T-helper 2 cell (primary cell): ENCODE results near the gene TENM3.
"Not testable (repeated sequence)": the region's sequence is repeated elsewhere in the genome, so short reads cannot be mapped to it uniquely, and the experiment has no call there.

Experiments used
- DNase-seq, 5 experiments: peaks; one replicate each; pipeline versions ENCODE4 v3.0.0 to v3.0.0-alpha.2; 2012 to 2022

Gene TENM3

DNA sequence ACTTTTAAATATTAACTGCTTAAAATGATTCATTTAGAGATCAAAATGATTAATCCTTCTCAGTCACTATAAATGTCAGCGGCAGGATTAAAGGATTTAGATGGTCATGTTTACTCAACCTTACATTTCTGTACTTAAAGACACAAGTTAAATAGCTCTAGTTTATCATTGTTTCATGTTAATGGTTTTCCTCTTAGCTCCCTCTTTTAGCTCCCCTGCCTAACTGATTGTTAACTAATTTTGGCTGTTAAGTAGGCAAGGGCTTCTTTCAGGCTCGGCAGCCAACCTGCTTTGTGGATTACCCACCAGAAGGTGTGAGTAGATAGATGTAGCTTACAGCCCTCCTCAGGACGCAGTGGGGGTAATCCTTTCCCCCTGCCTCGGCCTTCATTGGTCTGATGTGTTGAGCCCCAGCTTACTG is 96.0 kb downstream of the TENM3 start:
- no peak for DNase-seq

DNA sequence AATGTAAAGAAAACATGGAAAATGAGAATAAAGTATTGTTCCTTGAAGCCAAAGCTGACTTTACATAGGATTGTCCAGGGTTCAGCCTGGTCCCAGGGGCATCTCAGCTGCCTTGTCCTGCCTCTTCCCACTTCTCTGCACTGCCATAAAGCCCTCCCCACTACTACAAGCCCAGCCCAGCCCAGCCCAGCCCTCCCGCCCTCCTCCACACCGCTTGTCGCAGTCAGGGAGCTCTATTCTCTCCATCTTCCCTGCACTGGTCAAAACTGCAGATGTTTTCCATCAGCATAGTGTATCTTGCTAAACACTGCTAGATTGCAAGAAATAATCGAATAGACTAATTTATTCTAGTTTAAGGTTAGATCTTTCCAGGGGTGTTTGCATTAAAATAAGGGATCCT is 100.3 kb downstream of the TENM3 start:
- DNase-seq: no peak

DNA sequence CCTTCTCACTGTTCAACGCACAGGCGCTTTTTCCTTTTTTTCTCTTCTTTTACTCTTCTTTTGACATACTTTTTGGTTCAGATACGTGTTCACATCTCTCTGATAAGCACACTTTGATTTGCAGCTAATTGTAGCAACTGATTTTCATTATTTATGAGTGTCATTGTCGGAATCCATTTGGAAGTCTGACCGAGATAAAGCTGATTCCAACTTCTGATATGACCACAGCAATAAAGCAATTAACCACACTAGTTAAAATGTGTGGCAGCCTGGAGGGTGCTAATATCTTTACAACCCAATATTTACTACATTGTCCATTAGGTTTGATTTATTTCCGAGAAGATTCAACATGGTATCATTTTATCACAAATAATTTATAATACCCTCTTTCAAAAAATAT is 101.8 kb downstream of the TENM3 start:
- DNase-seq: no peak

DNA sequence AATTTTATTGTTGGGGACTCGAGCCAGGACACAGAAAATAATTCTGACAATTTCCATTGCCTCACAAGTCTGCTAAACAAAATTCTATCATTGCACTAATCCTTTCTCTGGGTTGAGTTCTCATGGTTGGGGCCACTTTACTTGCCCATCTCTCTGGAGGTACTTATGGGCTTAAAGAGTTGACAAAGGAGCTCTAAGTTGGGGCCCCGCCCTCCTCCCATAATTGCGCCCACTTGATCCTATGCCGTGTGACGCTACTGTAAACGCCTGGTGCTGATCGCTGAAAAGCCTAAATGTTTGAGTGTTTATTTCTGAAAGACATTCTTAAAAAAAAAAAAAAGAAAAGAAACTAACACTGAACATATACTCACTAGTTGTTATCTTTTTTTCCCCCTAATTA is 103.0 kb downstream of the TENM3 start:
- no peak for DNase-seq

DNA sequence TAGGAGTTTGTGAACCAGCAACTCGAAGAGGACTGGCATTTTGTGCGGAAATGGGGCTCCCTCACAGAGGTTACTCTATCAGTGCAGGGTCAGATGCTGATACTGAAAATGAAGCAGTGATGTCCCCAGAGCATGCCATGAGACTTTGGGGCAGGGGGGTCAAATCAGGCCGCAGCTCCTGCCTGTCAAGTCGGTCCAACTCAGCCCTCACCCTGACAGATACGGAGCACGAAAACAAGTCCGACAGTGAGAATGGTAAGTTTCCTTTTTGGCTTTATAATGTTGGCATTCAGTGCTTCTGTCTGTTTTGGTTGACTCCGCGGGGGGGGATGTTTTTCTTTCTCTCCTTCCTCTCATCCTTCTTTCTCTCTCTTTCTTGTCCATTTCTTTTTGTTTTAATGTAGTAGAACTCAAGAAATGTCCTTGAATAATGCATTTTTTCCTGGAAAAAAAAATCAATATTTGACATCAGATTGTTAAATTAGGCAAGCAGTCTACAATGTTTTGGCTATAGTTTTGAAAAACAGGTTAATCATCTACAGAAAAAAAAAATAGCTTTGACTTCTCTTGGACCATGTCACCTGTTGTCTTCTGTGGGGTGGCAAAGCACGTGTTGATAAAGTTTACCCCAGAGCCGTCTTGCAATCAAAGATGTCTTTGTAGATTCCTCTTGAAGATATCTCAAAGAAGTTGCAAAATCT is 103.6 kb downstream of the TENM3 start:
- no peak for DNase-seq

DNA sequence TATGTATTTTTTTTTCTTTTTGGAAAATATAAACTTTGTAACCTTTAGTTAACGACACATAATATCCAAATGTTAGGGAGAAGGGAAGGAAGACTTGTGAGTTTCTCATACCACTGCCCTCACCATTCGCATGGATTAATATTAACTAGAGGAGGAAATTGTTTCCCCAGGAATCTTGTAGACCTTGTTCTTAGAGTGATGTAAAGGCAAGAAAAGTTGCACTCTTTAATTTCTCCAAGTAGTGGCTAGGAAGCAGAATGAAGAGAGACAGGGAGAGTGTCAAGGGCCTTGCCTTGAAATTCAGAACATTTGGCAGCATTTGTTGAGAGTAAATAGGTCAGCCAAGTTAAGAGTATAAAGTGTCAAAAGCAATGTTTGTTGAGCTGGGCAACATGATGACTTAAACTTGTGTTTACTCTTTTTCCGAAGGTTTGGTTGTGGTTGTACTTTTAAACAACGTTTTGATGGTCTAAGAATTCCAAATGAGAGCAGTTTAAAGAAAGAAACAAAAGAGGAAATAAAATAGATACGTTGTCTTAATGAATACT is 105.7 kb downstream of the TENM3 start:
- DNase-seq: no peak

DNA sequence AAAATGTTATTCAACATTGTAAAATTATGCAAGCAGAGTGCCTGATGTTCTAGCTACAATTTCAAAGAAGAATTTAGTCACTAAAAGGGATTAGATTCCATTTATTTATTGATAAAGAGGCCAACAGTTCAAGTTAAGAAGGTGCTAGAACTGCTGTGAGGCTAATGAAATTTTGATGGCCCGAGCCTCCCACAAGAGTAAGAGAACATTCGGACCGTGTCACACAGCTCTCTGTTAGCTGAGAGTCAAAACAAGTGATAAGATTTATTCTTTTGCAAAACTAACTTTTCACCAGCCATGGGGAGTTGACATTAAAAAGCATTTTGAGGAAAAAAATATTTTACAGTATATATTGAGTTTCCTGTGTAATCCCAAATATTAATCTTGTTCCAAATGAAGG is 106.8 kb downstream of the TENM3 start:
- no peak for DNase-seq

DNA sequence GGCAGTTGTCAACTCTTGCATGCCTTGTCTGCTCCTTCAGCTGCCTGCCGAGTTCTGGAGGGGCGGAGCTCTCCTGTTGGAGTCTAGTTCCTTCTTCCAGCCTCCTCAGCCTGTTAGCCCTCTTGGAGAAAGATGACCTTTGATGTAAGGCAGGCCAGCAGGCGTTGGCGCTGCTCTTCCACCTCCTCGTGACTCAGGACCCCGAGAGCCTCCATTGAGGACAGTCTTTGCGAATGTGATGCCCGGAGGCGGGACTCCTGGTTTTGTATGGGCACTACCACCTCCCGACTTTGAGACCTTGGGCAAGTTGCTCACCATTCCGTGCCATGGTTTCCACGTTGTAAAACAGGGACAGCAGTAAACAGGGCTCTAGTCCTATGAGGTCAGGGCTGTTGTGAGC is 108.3 kb downstream of the TENM3 start:
- DNase-seq: no peak

DNA sequence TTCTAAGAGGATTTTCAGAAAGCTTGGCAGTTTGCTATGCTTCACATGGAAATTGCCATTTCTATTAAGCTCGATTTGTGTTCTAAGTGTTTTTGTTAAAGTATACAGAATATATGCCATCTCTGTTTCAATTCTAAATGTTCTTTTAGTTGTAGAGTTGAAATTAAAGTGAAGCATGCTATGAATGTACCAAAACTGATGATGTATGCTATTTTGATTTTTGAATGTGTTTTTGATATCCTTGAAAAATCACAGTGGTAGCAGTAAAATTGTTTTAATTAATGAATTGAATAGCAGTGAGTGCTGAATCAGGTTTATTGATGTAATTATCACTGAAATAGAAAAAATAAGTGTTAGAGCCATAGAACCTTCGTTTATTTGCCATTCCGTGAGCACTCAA is 110.9 kb downstream of the TENM3 start:
- DNase-seq: no peak

DNA sequence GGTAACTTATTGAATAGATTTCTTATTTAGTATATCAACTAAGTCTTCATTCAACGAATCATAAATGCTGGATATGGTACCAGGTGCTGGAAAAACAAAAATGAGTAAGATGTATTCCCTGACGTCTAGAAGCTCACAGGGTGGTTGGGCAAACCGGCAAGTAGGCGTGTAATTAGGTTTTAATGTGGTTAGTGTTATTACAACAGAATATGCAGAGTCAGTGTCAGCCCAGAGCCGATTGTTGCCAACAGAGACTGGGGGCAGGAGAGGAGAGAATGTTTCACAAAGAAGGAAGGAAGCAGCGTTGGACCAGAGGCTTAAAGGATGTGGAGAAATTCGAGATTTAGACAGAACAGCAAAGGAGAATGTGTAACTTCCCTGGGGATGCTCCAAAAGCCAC is 111.7 kb downstream of the TENM3 start:
- no peak for DNase-seq

DNA sequence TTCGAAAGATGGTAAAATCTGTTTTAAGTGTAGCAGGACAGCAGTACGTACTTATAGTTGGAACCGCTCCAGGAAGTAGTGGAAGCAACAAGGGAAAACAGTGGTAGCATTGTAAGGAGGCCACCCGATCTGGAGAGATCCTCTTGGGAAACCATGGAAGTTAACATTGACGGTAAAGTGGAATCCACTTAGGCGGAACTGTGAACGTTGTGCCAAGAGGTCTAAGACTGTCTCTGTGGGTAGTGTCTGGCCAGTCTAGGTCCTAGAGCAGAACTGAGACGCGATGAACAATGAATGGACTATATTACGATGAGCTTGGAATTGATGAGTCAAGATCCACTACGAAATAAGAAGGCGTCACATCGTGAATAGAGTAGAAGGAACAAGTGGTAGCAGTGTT is 124.0 kb downstream of the TENM3 start:
- DNase-seq: no peak

DNA sequence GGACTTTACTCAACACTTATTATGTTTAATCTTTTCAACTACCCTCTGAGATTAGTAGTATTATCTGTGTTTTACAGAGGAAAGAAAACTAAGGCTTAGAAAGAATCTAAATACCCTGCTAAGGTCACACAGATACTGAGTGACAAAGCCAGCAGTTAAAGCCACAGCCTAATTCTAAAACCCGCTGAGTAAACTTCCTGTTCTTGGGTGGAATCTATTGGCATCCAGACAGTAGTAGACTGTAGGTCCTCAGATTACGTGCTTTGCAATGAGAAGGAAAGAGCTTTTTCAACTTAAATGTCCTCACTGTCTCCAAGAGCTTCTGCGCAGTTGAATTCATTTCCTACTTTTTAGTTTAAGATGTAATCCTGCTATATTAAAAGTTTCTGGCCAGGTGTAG is 126.0 kb downstream of the TENM3 start:
- no peak for DNase-seq

DNA sequence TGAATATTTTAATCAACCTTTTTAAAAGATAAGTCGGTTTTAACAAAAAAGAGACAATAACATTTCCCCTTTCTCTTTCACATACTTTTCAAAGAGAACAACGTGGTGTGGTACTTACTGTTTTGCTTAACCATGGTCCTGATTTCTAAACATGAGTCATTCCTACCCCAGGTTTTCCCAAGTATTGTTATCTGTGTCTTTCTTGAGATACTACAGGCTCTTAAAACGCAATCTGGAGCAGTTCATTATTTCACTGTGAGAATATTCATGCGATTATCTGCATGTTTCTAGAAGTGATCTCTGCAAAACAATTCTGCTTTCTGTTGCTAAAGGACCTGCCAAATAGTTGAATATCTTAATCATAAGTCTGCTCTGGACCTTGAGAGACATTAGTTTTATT is 127.3 kb downstream of the TENM3 start:
- DNase-seq: no peak

DNA sequence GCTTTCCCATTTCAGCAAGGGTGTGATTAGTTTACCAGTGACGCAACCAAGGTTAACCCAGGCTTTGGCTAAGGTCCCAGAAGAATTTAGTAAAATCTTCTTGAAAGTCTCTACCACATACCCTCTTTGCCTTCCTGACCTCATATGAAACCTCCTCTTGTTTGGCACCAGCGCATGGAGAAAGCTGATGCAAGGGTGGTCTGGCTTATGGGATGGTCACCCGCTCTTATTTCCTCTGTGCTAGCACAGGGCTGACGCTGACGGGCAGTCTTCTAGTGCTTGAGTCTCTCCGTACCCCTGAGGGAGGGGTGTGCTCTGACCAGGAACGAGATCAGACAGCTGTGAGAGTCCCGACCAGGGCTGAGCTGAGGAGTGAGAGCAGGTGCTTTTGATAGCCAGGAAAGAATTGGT is 137.6 kb downstream of the TENM3 start:
- no peak for DNase-seq

DNA sequence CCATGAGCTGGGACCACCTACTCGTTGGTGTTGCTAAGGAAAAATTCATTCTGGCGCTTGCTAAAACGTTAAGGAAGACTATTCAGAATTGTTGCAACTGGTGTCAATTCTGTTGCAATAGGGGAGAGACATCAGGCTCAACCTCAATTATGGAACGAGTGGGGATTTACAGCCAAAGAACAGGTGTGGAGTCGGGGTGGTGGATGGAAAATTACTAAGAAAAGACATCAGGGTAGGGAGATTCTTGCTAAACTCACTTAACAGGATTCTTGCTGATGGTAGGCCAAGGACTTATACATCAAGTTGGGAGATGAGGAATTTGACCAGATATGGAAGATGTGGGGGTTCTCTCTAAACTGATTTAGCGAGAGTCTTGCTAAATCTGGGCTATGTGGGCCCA is 139.7 kb downstream of the TENM3 start:
- no peak for DNase-seq

DNA sequence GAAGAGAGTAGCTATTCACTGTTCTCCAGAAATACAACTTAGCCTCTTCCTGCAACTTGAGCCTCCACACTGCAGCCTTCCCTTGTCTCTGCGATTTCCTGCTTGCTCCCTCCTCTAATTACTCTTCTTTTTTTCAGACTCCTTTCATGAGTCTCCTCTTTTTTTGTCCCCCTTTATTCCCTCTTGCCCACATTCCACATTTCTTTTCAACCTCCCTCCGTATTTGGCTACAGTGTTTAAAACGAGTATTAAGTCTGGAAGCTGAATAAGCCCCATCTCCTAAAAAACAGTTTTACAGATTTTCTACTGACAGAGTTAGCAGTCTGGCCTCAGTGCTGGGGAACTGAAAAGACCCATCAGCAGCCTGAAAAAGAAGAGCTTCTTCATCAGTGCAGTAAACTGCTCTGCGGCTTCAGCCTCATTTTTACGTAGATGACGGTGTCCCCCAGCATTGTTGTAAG is 141.5 kb downstream of the TENM3 start:
- no peak for DNase-seq

DNA sequence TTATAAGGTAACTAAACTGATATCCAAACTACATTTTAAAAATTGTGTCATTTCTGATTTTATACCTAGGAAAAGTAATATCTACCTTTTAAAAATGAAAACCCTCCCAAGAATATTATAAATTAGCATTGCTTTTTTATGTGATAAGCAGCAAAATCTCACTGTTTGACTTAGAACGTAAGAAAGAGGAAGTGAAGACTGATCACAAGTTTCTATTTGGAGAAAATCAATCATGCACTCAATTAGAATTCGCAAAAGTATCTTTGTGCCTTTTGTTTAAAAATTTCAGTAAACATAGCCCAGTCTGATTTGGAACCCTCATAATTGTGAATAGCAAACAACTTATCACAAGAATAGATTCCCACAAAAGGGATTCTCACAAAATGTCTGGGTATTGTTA is 142.7 kb downstream of the TENM3 start:
- no peak for DNase-seq

DNA sequence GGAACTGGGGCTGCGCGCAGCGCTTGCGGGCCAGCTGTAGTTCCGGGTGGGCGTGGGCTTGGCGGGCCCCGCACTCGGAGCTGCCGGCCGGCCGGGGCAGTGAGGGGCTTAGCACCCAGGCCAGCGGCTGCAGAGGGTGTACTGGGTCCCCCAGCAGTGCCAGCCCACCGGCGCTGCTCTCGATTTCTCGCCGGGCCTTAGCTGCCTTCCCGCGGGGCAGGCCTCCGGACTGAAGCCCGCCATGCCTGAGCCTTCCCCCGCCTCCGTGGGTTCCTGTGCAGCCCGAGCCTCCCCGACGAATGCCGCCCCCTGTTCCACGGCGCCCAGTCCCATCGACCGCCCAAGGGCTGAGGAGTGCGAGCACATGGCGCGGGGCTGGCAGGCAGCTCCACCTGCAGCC is 143.4 kb downstream of the TENM3 start:
- not testable (repeated sequence) for DNase-seq

DNA sequence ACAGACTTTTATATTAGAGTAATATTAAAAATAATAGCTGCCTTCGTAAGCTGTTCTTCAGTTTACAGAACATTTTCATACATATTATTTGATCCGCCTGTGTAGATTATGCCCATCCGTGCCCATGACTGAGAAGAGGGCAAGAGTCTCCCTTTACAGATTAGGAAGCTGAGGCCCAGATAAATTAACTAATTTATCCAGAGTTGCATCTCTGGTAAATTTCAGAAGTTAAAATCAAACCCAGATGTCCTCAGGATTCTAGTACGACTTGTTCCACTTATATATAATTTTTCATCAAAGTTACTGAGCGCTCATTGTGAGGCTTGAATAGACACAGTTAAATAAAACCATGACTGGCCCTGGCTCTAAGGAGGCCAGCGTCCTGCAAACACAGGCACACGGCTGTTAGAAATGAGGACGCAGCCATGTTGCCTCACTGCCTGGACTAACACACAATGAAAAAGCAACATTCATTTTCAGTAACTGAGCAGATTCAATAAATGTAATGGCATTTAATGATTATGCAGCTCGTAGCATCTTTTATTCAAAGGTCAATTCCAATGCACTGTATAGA is 148.0 kb downstream of the TENM3 start:
- DNase-seq: no peak

DNA sequence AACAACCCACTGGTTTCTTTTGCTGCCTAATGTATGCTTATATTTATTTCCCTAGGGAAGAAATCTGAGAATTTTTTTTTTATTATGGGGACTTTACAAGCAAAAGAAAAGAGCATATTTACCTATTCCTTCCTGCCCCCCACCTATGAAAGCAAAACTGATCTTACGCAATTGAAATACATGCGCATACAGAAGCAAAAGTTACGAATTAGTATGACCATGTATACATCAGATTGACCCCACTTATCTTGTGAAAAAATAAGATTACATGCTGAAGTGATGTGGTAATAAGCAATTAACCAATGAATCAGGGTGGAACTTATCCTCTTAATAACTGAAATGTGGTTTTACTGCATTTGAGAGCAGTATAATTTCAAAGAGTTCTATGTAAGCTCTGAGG is 151.0 kb downstream of the TENM3 start:
- no peak for DNase-seq

DNA sequence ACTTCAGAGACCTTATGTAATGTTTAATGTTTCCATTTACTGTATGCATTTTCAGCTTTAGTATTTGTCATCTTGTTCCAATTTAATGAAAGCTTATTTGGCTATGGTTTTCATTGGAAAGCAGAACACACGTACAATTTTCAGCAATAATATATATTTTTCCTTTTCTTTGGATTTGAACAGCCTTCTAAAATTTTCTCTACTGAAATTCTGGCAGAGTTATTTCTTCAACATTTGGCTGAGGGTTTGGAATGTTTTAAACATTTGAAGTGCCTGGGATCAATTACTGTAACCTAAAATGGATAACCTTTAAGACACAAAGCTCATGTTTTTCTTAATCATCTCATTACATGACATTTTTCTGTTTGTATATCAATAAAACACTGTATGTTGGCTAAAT is 156.9 kb downstream of the TENM3 start:
- DNase-seq: no peak

DNA sequence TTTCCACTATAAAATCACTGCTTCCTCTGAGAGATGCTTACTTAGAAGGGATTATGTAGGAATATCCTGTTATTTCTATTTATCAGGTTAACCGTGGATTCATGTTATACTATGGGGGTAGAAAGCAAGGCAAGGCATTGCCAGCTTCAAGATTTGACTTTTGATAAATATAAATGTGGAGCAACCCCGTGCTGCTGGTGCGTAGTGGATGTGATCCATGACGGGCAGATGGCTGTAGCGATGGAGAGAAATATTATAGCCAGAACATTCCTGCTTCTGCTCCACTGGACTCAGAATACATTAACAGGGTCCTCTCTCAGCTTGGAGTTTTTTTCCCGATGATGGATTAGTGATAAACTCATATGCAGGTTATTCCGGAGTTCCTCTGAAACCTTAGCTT is 157.6 kb downstream of the TENM3 start:
- DNase-seq: no peak

DNA sequence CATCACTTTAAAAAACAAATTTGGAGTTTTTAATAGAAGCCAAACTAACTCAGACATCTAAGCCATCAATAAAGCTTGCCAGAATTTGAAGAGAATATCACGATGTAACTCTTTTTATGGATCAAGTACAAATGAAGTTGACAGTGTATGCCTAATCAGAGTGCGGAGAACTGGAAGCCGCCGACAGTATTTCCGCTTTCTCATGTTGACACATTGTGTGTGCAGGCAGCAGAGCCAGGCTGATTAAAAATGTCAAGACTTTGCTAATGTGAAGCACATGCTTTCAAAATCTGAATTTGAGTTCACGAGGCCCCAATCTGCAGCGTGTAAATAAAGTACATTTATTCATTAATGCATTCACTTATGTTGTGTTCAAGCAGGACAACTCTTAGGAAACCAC is 161.2 kb downstream of the TENM3 start:
- DNase-seq: no peak

DNA sequence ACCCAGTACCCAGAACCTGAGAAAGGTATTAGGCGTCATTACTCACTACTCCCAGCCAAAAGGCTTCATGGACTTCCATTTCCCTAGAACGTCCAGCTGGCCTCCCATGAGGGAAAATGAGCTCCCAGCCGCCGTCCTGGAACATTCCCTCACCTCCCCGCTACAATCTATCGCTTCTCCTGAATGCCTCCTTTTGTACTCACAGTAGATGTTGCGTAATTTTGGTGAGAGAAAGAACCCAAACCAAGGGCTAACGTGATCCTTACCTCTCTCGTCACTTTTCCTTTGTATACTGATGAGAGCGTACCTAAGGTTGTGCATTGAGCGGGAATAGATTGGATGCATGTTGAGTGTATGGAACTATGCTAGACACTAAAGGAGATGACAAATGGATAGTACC is 161.9 kb downstream of the TENM3 start:
- DNase-seq: no peak

DNA sequence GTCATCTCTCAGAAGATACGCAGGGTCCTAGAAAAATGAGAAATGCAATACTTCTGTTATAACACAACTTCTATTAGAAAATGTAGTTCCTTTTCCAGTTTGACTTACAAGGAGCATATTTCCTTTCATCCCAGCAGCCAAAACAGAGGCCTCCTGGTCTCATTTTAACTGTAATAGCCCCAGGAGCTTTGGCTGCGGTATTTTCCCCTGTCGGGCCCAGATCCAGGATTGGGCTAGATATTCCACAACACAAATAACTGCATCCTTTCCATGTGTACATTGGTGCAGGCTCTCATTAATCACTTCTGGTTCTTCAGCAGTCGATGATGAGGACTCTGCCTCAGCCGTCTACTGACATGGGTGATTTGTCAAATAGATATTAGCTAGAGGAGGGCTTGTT is 166.1 kb downstream of the TENM3 start:
- no peak for DNase-seq
